NB4 (cell line): ENCODE data around the gene COL23A1.

ENCODE experiments used
- CTCF ChIP-seq: IDR thresholded peaks from one replicate; pipeline ENCODE4 v1.5.1; 2012; ENCODE audit warnings: low read depth, low read length
- POLR2A ChIP-seq: IDR thresholded peaks from 2 replicates; pipeline ENCODE4 v1.6.1; 2011; ENCODE audit warnings: mild to moderate bottlenecking; ENCODE audit not compliant: insufficient read length; ENCODE audit errors: extremely low read depth

DNA sequence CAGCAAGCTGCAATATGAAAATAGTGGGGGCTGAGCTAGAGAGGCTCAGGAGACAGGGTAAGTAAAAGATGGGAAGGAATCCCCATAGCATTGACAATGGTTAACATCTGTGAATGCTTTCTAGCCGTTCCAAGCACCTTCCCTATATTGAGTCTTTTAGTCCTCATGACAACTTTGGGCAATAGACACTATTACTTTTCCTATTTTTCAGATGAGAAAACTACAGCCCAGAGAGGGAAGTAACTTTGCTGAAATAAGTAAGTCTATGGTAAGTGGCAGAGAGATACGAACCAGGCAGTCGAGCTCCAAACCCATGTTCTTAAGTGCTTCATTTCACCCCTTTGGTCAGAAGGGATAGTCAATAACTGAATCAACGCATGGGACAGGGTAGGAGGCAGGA lies 94.5 kb downstream of the COL23A1 start:
- TF ChIP-seq POLR2A: no peak
- no peak for TF ChIP-seq CTCF
